Karpas-422 (cell line): ENCODE measurements around the gene S100A13. TPM values are rescaled to one million over a fixed set of nuclear protein-coding genes. Genes with fewer than 3 reads are reported as not detected.

Experiments used
- DNase-seq: peaks from one replicate; pipeline ENCODE4 v3.0.0-alpha.2; 2015
- H2AFZ ChIP-seq: fragments of 200-600 bp; sonication (generic); 2 replicates; pipeline ENCODE4 v1.6.1; 2014; ENCODE audit warnings: antibody characterized with exemption, low read length, mixed read lengths
- H3K27ac ChIP-seq: fragments of 200-600 bp; sonication (generic); 2 replicates; pipeline ENCODE4 v1.5.1; 2014; ENCODE audit warnings: mild to moderate bottlenecking, low read length, moderate library complexity
- H3K27me3 ChIP-seq: fragments of 200-600 bp; sonication (generic); 2 replicates; pipeline ENCODE4 v1.6.1; 2014; ENCODE audit warnings: low read length, mixed read lengths
- H3K36me3 ChIP-seq: fragments of 200-600 bp; sonication (generic); 2 replicates; pipeline ENCODE4 v1.6.1; 2014; ENCODE audit warnings: low read length, mixed read lengths; ENCODE audit not compliant: insufficient read depth
- H3K4me1 ChIP-seq: fragments of 200-600 bp; sonication (generic); 2 replicates; pipeline ENCODE4 v1.6.1; 2014; ENCODE audit warnings: mild to moderate bottlenecking, low read length, mixed read lengths
- H3K4me2 ChIP-seq: fragments of 200-600 bp; sonication (generic); 2 replicates; pipeline ENCODE4 v1.6.1; 2014; ENCODE audit warnings: low read length, low read depth, mild to moderate bottlenecking; ENCODE audit not compliant: poor library complexity, severe bottlenecking
- H3K4me3 ChIP-seq: fragments of 200-600 bp; sonication (generic); 2 replicates; pipeline ENCODE4 v1.5.1; 2014; ENCODE audit warnings: mild to moderate bottlenecking, antibody characterized with exemption, low read length, mixed read lengths
- H3K79me2 ChIP-seq: fragments of 200-600 bp; sonication (generic); 2 replicates; pipeline ENCODE4 v1.6.1; 2014; ENCODE audit warnings: mild to moderate bottlenecking, low read length, mixed read lengths
- H3K9ac ChIP-seq: fragments of 200-600 bp; sonication (generic); 2 replicates; pipeline ENCODE4 v1.6.0; 2014; ENCODE audit warnings: low read length
- H3K9me2 ChIP-seq: fragments of 200-600 bp; sonication (generic), shearing (Covaris generic); replicated peaks from 2 replicates; pipeline ENCODE4 v1.6.0; 2014; ENCODE audit warnings: mild to moderate bottlenecking, low read length, moderate library complexity; ENCODE audit not compliant: insufficient read depth
- H3K9me3 ChIP-seq: fragments of 300-700, 200-600 bp; sonication (generic); 2 replicates; pipeline ENCODE4 v1.6.1; 2014; ENCODE audit warnings: low read length, mixed read lengths
- H4K20me1 ChIP-seq: fragments of 200-600 bp; sonication (generic); 2 replicates; pipeline ENCODE4 v1.6.1; 2014; ENCODE audit warnings: mild to moderate bottlenecking, antibody characterized with exemption, low read length, low read depth; ENCODE audit not compliant: insufficient read depth
- total RNA-seq: library from RNA; depleted of rRNA; stranded (reverse); fragments of >200 nt; shearing (Covaris generic); gene quantifications from 2 replicates; pipeline ENCODE4 v1.2.3, GENCODE V29; 2014; ENCODE audit warnings: low replicate concordance

Gene S100A13
- total RNA-seq, 1 experiment from 2014 or later, result 21.5 TPM

GRCh38 chr1:153633754-153634665 lies 6.7 kb upstream of the S100A13 start, which contains the start of gene CHTOP:
Gene CHTOP (plus strand): TSS chr1:153634066. CDS start chr1:153636589, 2,523 bp downstream.
- no peaks in the 10 kb centered on the region for H3K27me3 ChIP-seq
- no peak within 1 kb of the TSS for H2AFZ ChIP-seq
- H3K9me3 ChIP-seq, result no peaks in the 10 kb centered on the region
- peak within 1 kb of the TSS; percentile 100 for H3K9ac ChIP-seq
- peak; percentile 99 for DNase-seq
- peak within 1 kb of the TSS; percentile 98 for H3K27ac ChIP-seq
- peaks cover 3% of the 10 kb centered on the region; the same call in 1 of the 2 replicates for H4K20me1 ChIP-seq
- peak within 1 kb of the TSS; percentile 93 for H3K4me3 ChIP-seq
- H3K36me3 ChIP-seq, result peaks cover 30% of the 10 kb centered on the region
- H3K79me2 ChIP-seq, result peaks cover 34% of the 10 kb centered on the region
- H3K9me2 ChIP-seq, result no peaks in the 10 kb centered on the region
- H3K4me1 ChIP-seq, result peaks cover 14% of the 10 kb centered on the region
- peak within 1 kb of the TSS; percentile 74 for H3K4me2 ChIP-seq

GRCh38 chr1:153633161-153633753 lies 6.0 kb upstream of the S100A13 start:
- Histone ChIP-seq H3K27ac (no peak overlapping the region), H2AFZ (no peak overlapping the region), H3K9me2 (no peaks in the 10 kb centered on the region), H3K9me3 (no peaks in the 10 kb centered on the region), H3K79me2 (peaks cover 34% of the 10 kb centered on the region), H3K36me3 (peaks cover 24% of the 10 kb centered on the region), H3K9ac (no peak overlapping the region), H3K4me1 (peaks cover 19% of the 10 kb centered on the region), H3K4me2 (no peak overlapping the region), H4K20me1 (peaks cover 3% of the 10 kb centered on the region; the same call in 1 of the 2 replicates), H3K4me3 (no peak overlapping the region), H3K27me3 (no peaks in the 10 kb centered on the region)
- no peak for DNase-seq

GRCh38 chr1:153631047-153632022 lies 4.0 kb upstream of the S100A13 start:
- Histone ChIP-seq H3K79me2 (peaks cover 21% of the 10 kb centered on the region), H2AFZ (no peak overlapping the region), H3K27ac (no peak overlapping the region), H3K4me2 (no peak overlapping the region), H3K4me1 (peaks cover 38% of the 10 kb centered on the region), H3K9me3 (no peaks in the 10 kb centered on the region), H3K36me3 (peaks cover 6% of the 10 kb centered on the region; the same call in 1 of the 2 replicates), H3K9ac (no peak overlapping the region), H3K27me3 (no peaks in the 10 kb centered on the region), H3K9me2 (no peaks in the 10 kb centered on the region), H3K4me3 (no peak overlapping the region), H4K20me1 (peaks cover 3% of the 10 kb centered on the region; the same call in 1 of the 2 replicates)
- no peak for DNase-seq

- Histone ChIP-seq H3K9me2 (no peaks in the 10 kb centered on the region), H3K79me2 (peaks cover 11% of the 10 kb centered on the region), H3K4me3 (no peak overlapping the region), H3K9me3 (no peaks in the 10 kb centered on the region), H3K36me3 (no peaks in the 10 kb centered on the region), H2AFZ (no peak overlapping the region), H3K27ac (no peak overlapping the region), H3K27me3 (no peaks in the 10 kb centered on the region), H3K9ac (no peak overlapping the region), H3K4me2 (no peak overlapping the region), H3K4me1 (peaks cover 30% of the 10 kb centered on the region), H4K20me1 (no peaks in the 10 kb centered on the region)
- DNase-seq, result no peak
These were observed 3.1 kb upstream of the S100A13 start for GRCh38 chr1:153630384-153630783.

GRCh38 chr1:153629971-153630370 lies 2.7 kb upstream of the S100A13 start:
- peaks cover 7% of the 10 kb centered on the region for H3K79me2 ChIP-seq
- H2AFZ ChIP-seq, result no peak overlapping the region
- no peak overlapping the region for H3K9ac ChIP-seq
- H3K4me3 ChIP-seq, result no peak overlapping the region
- H3K9me2 ChIP-seq, result no peaks in the 10 kb centered on the region
- no peak for DNase-seq
- H3K9me3 ChIP-seq, result no peaks in the 10 kb centered on the region
- peaks cover 26% of the 10 kb centered on the region for H3K4me1 ChIP-seq
- no peaks in the 10 kb centered on the region for H3K36me3 ChIP-seq
- no peaks in the 10 kb centered on the region for H3K27me3 ChIP-seq
- no peak overlapping the region for H3K4me2 ChIP-seq
- H4K20me1 ChIP-seq, result no peaks in the 10 kb centered on the region
- no peak overlapping the region for H3K27ac ChIP-seq

GRCh38 chr1:153629343-153629665 lies 2.0 kb upstream of the S100A13 start:
- no peaks in the 10 kb centered on the region for H4K20me1 ChIP-seq
- no peaks in the 10 kb centered on the region for H3K36me3 ChIP-seq
- H3K4me1 ChIP-seq, result peaks cover 24% of the 10 kb centered on the region
- no peak overlapping the region for H3K4me2 ChIP-seq
- no peak overlapping the region for H3K9ac ChIP-seq
- no peak for DNase-seq
- no peaks in the 10 kb centered on the region for H3K9me2 ChIP-seq
- H2AFZ ChIP-seq, result no peak overlapping the region
- H3K79me2 ChIP-seq, result peaks cover under 1% of the 10 kb centered on the region
- H3K9me3 ChIP-seq, result no peaks in the 10 kb centered on the region
- H3K27me3 ChIP-seq, result no peaks in the 10 kb centered on the region
- H3K4me3 ChIP-seq, result no peak overlapping the region
- no peak overlapping the region for H3K27ac ChIP-seq

- H3K9me2 ChIP-seq, result no peaks in the 10 kb centered on the region
- H3K27me3 ChIP-seq, result no peaks in the 10 kb centered on the region
- no peaks in the 10 kb centered on the region for H3K9me3 ChIP-seq
- no peak overlapping the region for H3K4me3 ChIP-seq
- DNase-seq, result no peak
- 0 out of 2 replicates have a peak overlapping the region, but pooled peaks have one; percentile 36 for H3K9ac ChIP-seq
- H3K27ac ChIP-seq, result no peak overlapping the region
- no peaks in the 10 kb centered on the region for H4K20me1 ChIP-seq
- H3K36me3 ChIP-seq, result no peaks in the 10 kb centered on the region
- H3K79me2 ChIP-seq, result no peaks in the 10 kb centered on the region
- H3K4me2 ChIP-seq, result no peak overlapping the region
- peaks cover 24% of the 10 kb centered on the region for H3K4me1 ChIP-seq
- no peak overlapping the region for H2AFZ ChIP-seq
These were observed 1.5 kb upstream of the S100A13 start for GRCh38 chr1:153628638-153629342.
